SK-N-MC (cell line): Measurements from ENCODE around the gene RTN4IP1.

ENCODE experiments used
- EZH2 ChIP-seq: fragments of 200-600 bp; sonication (generic); IDR thresholded peaks from one replicate; pipeline ENCODE4 v1.6.1; 2017; ENCODE audit warnings: antibody characterized with exemption
- POLR2AphosphoS5 ChIP-seq: IDR thresholded peaks from 2 replicates; pipeline ENCODE4 v1.6.1; 2012; ENCODE audit warnings: mild to moderate bottlenecking, low read depth, low read length, borderline replicate concordance

- no peak for TF ChIP-seq POLR2AphosphoS5
- TF ChIP-seq EZH2, result no peak
Measured at GRCh38 chr6:106572875-106573585, 56.3 kb downstream of the RTN4IP1 start.
